HG03520 (cell line): ENCODE measurements around the gene TRIM71.
"Not testable (repeated sequence)": the region's sequence is repeated elsewhere in the genome, so short reads cannot be mapped to it uniquely, and the experiment has no call there.

Experiments used
- ATAC-seq: cut with Tn5 transposase; IDR thresholded peaks from one replicate; pipeline ENCODE4 v1.9.1; 2021; ENCODE audit warnings: mild to moderate bottlenecking, moderate library complexity; ENCODE audit not compliant: unreplicated experiment

The TRIM71 gene

GRCh38 chr3:32819551-32820348 is 2.0 kb downstream of the TRIM71 start:
- no peak for ATAC-seq

GRCh38 chr3:32820430-32820829 is 2.6 kb downstream of the TRIM71 start:
- ATAC-seq = no peak

GRCh38 chr3:32820971-32821685 is 3.3 kb downstream of the TRIM71 start:
- ATAC-seq = no peak

GRCh38 chr3:32821686-32822296 is 4.0 kb downstream of the TRIM71 start:
- ATAC-seq = no peak

- ATAC-seq = no peak
Measured at GRCh38 chr3:32822609-32823498, 5.1 kb downstream of the TRIM71 start.

GRCh38 chr3:32823641-32824184 is 5.9 kb downstream of the TRIM71 start:
- not testable (repeated sequence) for ATAC-seq

- ATAC-seq = no peak
Measured at GRCh38 chr3:32825601-32826375, 8.0 kb downstream of the TRIM71 start.

GRCh38 chr3:32831062-32831461 is 13.3 kb downstream of the TRIM71 start:
- ATAC-seq = no peak

GRCh38 chr3:32831791-32832190 is 14.0 kb downstream of the TRIM71 start:
- no peak for ATAC-seq

GRCh38 chr3:32832193-32832592 is 14.4 kb downstream of the TRIM71 start:
- no peak for ATAC-seq

- ATAC-seq = no peak
Measured at GRCh38 chr3:32835049-32835371, 17.2 kb downstream of the TRIM71 start.

GRCh38 chr3:32835961-32836360 is 18.2 kb downstream of the TRIM71 start:
- no peak for ATAC-seq

GRCh38 chr3:32836601-32837000 is 18.8 kb downstream of the TRIM71 start:
- ATAC-seq = no peak

- no peak for ATAC-seq
Measured at GRCh38 chr3:32837366-32837765, 19.6 kb downstream of the TRIM71 start.

GRCh38 chr3:32837789-32838188 is 20.0 kb downstream of the TRIM71 start:
- no peak for ATAC-seq

- no peak for ATAC-seq
Measured at GRCh38 chr3:32839714-32840085, 21.9 kb downstream of the TRIM71 start.

- no peak for ATAC-seq
Measured at GRCh38 chr3:32840086-32840841, 22.5 kb downstream of the TRIM71 start.

GRCh38 chr3:32841341-32841740 is 23.5 kb downstream of the TRIM71 start:
- no peak for ATAC-seq

GRCh38 chr3:32841867-32842470 is 24.2 kb downstream of the TRIM71 start:
- no peak for ATAC-seq
